T47D (cell line): ENCODE data around the gene MTR.

ENCODE experiments used
- DNase-seq, 2 experiments: peaks; one replicate each; pipeline versions ENCODE4 v3.0.0 to v3.0.0-alpha.2; 2011 to 2012; ENCODE audit warnings: low read depth in 1 of 2, low spot score in 1 of 2
- JUND ChIP-seq: IDR thresholded peaks from 2 replicates; pipeline ENCODE4 v1.6.1; 2012; ENCODE audit warnings: low read depth
- in situ Hi-C: cut with HindIII; loops from 2 replicates; pipeline ENCODE4 v1.10.0; 2016; ENCODE audit warnings: low sequenced_read_pairs, low pct_unique_long_range_greater_than_20kb

Gene MTR

DNA sequence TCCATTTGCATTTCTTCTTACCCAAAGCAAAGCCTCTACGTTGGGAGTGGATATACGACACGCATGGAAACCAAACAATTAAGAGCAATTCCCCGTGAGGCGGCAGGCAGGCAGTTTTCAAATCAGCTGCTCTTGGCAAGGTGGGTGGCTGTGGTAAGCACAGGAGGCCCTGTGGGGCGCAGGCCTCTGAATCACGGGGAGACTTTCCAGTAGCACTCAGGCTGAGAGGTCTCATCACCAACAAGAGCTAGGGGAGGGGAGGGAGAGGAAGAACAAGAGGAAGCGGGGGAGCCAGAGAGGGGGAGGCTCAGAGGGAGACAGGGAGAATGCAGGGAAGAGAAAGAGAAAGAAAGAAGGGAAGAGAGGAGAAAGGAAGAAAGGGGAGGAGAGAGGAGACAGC, 152.7 kb downstream of the MTR start:
- TF ChIP-seq JUND = no peak
- in situ Hi-C loops = no loop called here
- no peak for DNase-seq

DNA sequence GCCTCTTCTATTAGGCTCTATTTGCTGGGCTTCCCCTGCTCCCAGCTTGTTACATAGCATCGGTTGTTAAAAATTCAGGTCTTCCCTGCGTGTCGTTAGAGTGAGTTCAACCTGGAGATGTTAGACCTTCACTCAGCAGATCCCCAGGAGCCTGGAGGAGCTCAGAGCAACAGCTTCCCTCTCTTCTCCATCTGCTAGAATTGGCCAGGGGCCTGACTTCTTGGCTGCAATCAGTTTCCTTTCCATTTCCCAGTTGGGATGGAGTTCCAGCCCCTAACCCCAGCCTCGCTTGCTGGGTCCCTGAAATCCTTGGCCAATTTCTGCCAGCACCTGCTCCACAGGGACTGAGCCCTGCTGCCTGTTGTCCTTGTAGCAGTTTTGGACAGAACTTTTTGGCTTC, 153.3 kb downstream of the MTR start:
- in situ Hi-C loops = no loop called here
- DNase-seq = no peak

GRCh38 chr1:236948996-236949395, 153.9 kb downstream of the MTR start:
- DNase-seq = no peak
- no peak for TF ChIP-seq JUND
- in situ Hi-C loops = no loop called here

More for the DNA sequence above, 153.3 kb downstream of the MTR start:
- TF ChIP-seq JUND = no peak

DNA sequence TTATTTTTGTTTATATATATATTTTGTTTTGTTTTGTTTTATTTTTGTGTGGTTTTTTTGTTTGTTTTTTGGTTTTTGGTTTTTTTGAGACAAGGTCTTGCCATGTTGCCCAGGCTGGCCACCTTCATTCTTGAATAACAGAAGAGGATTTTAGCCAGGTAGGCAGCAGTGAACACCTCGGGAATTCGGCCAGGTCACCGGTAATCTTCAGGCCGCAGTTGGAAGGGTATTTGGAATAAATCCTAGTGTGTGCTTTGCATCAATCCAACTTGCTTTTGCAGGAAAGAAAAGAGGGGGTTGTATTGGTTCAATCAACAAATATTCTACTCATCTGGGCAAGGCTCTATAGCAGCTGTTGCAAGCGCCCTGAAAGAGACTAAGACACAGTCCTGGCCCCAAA, 155.3 kb downstream of the MTR start:
- in situ Hi-C loops = no loop called here
- TF ChIP-seq JUND = no peak
- no peak for DNase-seq

- no peak for DNase-seq
- in situ Hi-C loops = no loop called here
- no peak for TF ChIP-seq JUND
Measured at GRCh38 chr1:236951672-236952071, 156.6 kb downstream of the MTR start.

GRCh38 chr1:236952246-236953003, 157.3 kb downstream of the MTR start:
- in situ Hi-C loops = no loop called here
- TF ChIP-seq JUND = no peak
- DNase-seq = no peak

DNA sequence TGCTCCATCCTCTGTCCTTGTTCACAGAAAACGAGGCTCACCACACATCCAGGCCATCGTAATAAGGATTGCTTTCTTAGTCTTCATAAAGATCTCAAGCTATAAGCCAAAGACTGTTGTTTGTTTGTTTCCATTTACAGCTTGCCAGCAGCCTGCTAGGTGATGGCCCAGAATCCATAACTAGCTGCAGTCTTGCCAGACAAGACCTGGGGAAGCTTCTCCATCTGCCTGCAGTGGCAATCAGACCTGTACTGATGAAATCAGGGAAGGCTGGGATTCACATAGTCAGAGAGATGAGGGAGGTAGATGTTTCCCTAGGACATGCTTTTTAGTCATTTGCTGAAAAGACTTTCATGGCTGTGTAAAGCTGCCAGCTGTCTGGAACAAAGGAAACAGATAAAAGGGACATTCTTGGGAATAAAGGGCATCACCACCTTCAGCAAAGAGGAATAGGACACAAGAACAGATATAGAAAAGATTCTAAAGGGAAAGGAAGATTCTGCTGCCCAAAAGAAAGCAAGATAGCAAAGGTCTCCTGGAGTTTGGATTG, 158.1 kb downstream of the MTR start:
- no peak for TF ChIP-seq JUND
- no peak for DNase-seq
- in situ Hi-C loops = no loop called here
